Kidney glomerular epithelial cell (primary cell): Measurements from ENCODE around the gene SLC35F3.

Experiments
- DNase-seq: peaks from one replicate; lab custom pipeline; 2025; lab: John Stamatoyannopoulos, UW

SLC35F3 gene

DNA sequence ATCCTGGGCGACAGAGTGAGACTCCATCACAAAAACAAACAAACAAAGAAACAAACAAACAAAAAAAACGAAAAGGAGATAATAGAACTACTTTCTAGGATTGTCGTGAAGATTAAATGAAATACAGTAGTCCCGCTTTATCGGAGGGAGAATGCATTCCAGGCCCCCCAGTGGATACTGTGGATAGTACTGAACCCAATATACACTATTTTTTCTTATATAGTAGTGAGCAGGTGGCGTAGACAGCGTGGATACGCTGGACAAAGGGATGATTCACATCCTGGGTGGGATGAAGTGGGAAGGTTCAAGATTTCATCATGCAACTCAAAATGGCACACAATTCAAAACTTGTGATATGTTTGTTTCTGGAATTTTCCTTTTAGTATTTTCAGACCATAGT, 8.0 kb downstream of the SLC35F3 start:
- DNase-seq = no peak

DNA sequence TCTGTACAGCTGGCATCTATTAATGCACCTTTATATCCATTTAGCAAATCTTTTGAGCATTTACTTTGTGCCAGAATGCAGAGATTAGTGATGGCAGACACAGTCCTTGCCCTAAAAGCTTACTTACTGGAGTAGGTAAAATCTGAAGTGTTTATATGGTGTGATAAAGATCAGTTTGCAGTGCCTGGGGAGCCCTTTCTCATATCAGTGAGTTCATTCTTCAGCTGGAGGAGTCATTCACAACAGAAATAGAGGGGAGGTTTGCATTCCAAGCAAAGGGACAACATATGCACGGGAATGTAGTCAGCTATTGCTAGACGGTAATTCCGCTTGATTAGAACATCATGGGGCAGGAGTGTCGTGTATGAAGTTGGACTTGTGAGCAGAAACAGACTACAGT, 8.4 kb downstream of the SLC35F3 start:
- DNase-seq = no peak

DNA sequence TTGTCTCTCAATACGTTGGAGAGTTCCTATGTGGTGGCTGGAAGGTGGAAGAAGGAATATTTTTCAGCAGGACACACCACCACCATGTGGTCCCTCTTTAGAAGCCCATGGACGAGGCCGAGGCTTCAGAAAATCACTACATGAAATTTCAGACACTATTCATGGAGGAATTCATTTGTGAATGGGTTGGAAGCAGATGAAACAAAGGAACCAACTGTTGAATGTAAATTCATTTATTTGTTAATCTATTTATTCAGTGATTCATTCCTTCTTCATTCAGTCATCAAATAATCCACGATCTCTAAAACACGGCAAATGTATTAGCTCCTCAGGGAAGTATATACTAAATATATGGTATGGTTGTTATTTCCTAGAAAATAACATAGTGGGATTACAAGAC, 12.2 kb downstream of the SLC35F3 start:
- DNase-seq = no peak

DNA sequence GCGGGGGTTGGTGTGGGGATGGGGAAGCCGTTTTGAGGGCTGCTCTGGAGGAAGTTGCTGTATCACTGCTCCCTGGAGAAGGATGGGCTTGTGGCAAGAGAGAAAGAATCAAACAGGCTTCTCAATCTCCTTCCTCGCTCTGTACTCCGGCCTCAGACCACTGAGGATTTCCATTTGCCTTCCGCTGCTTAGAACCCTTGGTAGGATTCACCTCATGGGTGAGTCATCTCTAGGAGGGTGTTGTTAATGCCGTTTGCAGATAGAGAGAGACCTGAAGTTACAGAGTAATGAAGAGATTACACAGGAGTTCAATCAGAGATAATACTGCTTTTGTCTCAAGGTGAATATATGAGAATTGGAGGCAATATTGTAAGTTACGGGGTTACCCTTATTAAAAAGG, 15.3 kb downstream of the SLC35F3 start:
- DNase-seq = no peak

DNA sequence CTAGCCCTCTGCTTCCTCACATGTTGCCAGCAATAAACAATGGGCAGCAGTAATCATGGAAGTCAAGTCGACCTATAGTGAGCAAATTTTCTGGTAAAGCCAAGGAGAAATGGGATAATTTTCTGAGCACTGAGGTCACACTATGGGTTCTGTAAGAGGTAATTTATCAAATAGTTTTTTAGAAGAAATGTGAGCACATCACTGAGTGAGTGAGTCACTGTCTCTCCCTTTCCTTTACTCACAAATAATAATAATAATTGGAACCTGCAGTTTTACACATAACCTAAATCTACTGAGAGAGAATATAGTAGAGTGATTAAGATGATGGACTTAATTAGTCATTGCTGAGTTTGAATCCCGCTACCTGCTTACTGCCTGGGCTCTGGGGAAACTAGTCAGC, 23.6 kb downstream of the SLC35F3 start:
- no peak for DNase-seq

DNA sequence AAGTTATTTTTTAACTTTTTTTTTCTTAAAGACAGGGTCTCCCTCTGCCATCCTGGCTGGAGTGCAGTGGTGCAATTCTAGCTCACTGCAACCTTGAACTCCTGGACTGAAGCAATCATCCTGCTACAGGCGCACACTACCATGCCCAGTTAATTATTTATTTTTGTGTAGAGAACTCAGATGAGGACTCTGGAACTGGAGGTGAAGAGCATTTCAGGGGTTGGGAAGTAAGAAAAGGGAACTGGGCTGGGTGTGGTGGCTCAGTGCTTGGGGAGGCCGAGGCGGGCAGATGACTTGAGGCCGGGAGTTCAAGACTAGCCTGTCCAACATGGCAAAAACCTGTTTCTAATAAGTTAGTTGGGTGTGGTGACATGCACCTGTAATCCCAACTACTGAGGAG, 28.9 kb downstream of the SLC35F3 start:
- no peak for DNase-seq

DNA sequence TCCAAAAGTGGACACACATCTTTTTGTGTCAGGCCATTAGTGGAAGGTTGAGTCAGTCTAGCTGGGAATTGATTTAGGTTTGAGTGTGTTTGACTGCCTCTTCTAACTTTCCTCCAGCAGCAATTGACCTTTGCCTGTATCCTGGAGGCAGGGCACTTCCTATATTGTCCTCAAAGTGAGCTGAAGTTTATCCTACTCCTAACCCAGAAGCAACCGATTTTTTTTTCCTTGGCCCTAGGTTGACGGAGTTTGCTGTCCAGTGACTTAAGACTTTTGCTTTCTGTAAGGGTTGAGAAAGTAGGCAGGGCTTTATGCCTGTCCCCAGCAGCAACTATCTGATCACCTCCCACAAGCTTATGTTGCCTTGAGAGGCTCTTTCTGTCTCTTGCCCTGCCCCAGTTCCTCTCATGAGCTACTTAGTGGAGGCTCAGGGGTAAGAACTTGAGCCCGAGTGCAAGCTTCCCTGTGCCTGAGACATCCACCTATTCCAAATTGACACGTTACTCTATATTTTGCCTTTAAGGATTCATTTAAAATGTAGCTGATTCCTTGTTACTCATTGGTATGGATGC, 30.9 kb downstream of the SLC35F3 start:
- no peak for DNase-seq

DNA sequence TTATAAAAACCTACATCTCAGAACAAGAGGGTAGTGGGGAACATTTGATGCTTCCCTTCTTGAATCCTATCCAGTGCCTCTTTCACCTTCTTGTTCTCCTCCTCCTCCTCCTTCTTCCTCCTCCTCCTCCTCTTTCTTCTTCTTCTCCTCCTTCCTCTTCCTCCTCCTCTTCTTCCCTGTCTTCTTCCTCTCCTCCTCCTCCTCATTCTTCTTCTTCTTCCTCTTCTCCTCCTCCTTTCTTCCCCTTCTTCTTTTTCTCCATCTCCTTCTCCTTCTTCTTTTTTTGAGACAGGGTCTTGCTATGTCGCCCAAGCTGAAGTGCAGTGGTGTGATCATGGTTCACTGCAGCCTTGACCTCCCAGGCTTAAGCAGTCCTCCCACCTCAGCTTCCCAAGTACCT, 31.9 kb downstream of the SLC35F3 start:
- no peak for DNase-seq

DNA sequence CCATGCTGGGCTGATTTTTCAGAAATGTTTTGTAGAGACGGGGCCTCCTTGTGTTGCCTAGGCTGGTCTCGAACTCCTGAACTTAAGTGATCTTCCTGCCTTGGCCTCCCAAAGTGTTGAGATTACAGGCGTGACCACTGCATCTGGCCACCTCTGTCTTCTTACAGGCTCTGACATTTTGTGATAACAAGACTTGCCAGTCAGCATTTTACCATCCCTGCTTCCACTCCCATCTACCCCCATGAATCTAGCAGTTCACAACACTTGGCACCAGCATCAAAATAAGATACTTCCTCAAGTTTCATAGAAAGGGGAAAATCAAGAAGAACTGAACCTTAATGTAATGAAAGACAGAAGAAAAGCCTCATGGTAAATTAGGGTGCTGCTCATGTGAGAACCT, 32.4 kb downstream of the SLC35F3 start:
- no peak for DNase-seq

DNA sequence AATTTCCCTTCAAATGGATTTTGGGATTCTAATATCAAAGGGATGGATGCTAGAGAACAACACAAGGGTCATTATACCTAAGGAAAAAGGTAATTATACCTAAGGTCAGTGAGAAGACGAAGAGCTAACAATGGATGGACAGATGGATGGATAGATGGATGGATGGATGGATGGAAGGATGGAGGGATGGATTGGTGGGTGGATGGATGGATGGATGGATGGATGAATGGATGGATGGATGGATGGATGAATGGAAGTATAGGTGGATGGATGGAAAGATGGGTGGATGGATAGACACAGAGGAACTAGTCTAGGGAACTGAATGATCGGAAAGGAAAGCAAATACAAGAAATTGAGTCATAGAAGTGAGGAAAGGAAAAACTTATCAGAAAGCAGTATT, 34.0 kb downstream of the SLC35F3 start:
- DNase-seq = no peak

DNA sequence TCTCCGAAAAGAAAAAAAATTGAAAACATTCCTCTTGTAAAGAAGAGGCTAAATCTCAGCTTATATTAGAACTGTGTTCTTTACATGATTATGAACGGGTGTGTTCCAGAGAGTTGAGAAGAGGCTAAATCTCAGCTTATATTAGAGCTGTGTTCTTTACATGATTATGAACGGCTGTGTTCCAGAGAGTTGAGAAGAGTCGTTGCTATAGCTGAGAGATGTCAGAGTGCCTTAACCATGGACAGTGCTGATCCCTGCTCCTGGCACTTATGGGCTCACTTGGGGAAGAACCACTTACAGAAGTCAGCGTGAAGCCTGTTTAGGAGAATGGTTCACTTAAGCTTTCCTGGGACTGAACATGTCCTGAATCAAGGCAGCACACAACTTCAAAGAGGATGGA, 35.0 kb downstream of the SLC35F3 start:
- no peak for DNase-seq

DNA sequence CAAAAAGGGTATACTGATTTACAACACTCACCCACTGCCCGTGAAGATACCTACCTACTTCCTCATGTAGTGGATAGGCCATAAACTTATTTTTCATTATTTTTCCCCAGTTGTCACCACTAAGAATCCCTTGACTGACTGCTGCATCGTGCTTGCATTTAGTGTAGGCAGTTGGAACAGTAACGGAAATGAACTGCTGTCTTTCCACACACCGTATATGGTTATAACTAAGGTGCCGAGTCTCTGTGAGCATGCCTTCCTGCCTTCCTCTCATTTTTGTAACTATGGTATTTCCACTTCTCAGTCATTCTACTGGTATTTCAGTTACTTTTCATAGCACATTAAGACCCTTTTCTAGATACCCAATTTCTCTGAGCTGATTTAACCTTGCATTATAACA, 36.4 kb downstream of the SLC35F3 start:
- no peak for DNase-seq

DNA sequence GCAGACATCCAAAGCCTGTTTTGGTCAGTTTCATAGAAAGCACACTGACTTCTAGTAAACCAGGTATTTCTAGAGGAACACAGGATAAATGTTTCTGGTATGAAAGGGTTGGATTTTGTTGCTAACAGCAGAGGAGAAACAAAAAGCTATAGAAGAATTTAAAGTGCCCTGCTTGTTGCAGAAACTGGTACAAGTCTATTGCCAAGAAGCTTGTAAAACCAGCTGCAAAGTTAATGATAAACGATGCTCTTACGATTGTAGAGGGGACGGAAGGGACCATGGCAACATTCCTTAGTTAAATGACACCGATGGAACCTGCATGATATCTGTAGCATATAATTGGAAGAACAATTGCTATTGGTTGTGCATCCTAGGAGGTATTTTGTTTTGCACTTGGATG, 40.1 kb downstream of the SLC35F3 start:
- no peak for DNase-seq

DNA sequence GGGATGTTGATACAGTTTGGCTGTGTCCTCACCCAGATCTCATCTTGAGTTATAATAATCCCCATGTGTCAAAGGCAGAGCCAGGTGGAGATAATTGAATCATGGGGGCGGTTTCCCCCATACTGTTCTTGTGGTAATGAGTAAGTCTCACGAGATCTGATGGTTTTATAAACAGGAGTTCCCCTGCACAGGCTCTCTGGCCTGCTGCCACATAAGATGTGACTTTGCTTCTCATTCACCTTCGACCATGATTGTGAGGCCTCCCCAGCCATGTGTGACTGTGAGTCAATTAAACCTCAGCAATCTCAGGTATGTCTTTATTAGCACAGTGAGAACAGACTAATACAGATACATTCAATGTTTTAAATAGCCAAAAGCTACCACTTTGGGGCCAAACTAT, 41.1 kb downstream of the SLC35F3 start:
- DNase-seq = peak; percentile 75

DNA sequence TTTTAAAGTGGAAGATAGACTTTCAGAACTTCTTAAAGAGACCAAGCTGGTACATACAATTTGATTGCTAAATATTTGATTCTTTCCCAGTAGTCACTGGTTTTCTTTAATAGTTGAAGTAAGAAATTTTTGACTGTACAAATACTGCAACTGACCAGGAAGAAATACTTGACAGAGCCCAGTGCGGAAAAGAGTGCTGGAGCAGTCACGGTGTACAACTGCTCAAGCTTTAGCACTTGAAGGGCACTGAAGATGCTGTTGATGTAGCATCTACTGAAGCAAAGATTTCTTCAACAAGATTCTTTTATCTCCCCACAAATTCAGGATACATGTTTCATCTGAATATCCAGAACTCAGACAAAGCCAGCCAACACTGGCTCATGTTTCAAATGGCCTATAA, 41.5 kb downstream of the SLC35F3 start:
- DNase-seq = no peak

DNA sequence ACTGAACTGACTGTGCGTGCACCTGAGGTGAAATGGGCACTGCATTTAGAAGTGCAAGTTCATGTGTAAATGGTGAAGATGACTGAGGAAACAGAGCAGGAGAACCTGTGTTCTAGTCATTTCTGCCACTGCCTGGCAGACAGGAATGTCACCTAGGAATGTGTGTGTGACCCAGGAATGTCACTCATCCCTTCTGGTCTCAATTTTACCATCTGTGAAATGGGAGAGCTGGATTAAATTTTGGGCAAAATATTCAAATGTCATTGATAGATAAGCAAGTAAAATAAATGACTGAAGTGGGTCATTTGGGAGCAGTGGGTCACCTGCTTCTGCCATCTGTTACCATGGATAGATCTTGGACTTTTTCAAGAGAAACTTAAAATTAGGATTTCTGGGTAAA, 42.2 kb downstream of the SLC35F3 start:
- DNase-seq = no peak

DNA sequence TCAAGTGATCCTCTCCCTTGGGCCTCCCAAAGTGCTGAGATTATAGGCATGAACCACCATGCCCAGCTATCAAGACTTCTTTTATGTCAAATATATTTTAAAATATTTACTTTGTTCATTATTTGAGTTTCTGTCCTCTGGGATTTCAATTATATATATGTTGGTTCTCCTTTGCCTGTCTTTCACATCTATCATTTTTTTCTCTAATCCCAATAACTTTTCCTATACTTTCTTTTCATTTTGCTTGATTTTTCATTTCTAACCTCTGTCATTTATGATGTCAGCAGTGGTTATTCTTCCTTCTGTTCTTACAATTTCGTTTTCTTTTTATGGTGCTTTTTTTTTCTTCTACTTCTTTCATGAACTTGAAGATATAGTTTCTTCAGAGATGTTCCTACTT, 47.3 kb downstream of the SLC35F3 start:
- no peak for DNase-seq

DNA sequence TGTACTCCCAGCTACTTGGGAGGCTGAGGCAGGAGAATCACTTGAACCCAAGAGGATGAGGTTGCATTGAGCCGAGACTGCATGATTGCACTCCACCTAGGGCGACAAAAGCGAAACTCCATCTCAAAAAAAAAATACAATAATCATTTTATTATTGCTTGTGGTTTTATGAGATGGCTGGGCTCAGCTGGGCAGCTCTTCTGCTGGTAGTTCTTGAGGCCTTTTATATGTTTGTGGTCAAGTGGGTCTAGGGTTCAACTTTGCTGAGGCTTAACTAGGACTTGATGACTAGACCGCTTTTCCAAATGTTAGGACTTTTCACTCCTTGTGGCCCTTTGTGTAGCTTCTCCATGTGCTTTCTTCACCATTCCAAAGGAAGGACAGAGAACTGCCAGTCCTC, 53.2 kb downstream of the SLC35F3 start:
- DNase-seq = no peak

DNA sequence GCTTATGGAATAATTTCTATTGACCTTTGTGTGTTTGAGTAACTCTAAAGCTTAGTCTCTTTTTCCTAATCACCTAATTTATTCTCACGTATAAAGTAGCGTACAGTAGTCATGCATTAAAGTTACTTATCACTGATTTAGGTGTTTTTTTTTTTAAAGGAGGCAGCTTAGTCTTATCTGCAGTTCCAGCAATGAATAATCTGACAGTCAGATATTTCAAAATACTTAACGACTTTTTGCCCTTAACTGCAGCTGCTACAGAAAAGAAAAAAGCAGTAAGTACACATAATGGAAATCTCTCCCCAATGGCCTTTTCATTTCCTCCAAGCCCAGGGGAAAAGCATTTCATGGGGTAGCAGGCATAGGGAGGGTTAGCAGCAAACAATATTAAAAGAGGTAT, 54.6 kb downstream of the SLC35F3 start:
- DNase-seq = no peak

DNA sequence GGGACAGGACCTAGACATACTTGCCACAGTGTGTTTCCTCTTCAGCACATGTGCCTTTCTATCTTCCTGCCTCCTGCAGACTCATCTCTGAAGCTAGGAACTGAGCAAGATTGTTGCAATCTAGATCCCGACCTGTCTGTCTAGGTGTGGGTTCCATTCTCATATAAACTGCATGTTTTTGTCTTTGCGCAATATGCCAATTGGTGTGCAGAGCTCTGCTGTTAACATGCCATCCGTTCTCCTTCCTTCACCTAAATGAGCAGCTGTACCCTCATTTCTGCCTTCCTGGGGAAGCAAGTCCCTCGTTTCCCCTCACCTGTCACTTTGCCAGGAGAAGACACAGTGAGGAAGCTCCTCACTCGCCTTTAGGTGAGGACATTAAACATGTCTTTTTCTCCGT, 55.5 kb downstream of the SLC35F3 start:
- DNase-seq = no peak

DNA sequence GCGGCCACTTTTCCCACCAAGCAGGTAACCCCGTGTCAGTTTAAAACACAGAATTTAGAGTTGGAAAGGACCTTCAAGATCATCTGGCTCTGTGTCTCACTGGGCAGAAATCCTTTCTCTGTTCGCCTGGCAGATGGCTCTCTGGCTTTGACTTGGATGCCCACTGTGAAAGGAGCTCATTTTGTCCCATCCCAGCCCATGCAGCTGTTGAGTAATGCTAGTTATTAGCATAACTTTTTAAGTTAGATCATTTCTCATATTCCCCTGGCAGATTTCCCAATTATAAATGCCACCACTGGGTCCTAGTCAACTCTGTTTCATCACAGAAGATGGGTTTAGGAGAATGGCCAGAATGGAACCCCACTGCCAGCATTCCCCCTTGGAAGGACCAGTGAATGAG, 55.9 kb downstream of the SLC35F3 start:
- DNase-seq = no peak

DNA sequence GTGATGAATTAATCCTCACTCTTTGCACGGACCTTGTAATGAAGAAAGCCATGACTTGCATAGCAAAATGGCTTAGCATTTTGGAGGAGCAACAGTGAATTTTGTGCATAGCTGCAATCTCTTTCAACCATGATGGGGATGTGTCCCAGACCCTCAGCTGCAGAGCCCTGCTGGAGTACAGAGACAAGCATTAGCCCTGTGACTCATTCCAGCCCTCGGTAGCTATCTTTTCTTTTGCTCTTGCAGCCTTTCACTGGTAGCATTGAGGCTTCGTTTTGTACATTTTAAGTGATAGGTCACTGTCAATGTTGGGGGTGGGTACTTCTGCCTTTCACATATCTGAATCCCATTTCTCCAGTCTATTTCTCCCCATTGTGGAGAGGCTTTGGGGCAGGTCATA, 58.4 kb downstream of the SLC35F3 start:
- no peak for DNase-seq

DNA sequence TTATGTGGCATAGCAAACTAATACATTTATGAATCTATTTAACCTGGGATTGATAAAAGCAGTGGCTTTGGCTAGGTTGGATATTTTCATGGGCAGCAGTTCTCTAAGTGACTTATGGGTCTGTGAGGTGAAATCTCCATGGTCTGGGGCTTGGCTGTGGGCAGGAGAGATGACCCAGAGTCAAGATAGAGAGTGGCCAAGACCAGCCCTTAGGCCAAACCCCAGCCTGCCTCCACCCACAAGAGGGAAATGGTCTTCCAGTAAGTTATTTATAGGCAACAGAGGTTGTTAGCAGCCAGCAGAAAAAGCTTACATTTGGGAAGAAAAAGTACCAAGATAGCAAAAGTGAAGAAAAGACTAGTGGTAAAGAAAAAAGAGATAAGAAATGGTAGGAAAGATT, 61.4 kb downstream of the SLC35F3 start:
- no peak for DNase-seq

DNA sequence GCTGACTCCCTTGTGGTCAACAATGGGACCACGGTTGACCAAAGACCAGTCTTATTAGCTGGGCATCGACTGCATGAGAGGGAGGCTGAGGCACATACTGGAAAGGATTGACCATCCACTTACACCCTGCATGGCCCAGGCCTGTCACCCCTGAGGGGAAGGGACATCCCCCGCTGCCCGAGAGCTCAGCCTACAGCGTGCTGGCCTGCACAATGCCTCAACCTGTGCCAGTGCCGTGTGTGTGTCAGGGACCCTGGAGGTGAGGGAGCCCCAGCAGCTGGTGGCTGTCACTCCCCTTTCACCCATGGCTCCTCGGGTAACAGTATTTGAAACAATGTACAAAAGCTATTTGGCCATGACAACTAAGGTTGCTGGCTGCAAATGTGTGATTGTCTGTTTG, 67.3 kb downstream of the SLC35F3 start:
- no peak for DNase-seq

DNA sequence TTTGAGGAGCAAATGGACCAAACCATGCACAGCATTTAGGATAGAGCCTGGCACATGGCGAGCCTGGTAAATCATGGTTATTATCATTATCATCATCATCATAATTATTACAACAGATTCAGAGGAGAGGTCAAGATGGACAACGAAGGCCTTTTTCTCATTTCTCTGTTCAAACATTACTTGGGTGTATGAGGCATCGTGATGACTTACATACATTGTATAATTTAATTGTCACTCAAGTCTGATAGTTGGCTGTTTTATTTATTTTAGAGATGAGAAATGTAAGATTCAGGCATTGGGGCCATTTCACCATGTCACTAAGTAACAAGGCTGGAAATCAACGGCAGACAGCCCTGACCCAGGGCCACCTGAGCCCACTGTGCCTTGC, 68.1 kb downstream of the SLC35F3 start:
- DNase-seq = no peak
